Forelimb muscle (tissue), 1 donor: ENCODE data around the gene CDCA7. TPM values are rescaled to one million over a fixed set of nuclear protein-coding genes. Genes with fewer than 3 reads are reported as not detected.
"Not testable (repeated sequence)": the region's sequence is repeated elsewhere in the genome, so short reads cannot be mapped to it uniquely, and the experiment has no call there.

ENCODE experiments used
- DNase-seq: peaks from one replicate; pipeline ENCODE4 v3.0.0-alpha.2; 2013; ENCODE audit warnings: low read depth
- polyA plus RNA-seq: library from polyadenylated mRNA; unstranded; fragments of 120-200 nt; gene quantifications from one replicate; pipeline ENCODE4 v1.2.1, GENCODE V29; 2013; ENCODE audit not compliant: insufficient read length

Gene CDCA7
- polyA plus RNA-seq, 1 donor = 12.1 TPM

DNA sequence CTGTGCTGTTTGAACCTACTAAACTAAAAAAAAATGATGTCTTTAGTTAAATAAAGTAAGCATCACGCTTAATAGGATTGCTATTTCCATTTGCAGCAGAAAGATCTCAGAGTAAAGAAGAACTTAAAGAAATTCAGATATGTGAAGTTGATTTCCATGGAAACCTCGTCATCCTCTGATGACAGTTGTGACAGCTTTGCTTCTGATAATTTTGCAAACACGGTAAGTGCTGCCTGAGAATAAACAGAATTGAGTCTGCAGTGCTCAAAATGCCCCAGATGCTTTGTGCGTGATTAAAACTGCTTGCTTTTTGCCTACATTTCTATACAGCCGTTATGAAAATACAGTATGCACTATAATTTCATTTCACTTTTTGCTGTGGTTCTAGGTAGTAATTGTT lies 3.9 kb downstream of the CDCA7 start:
- no peak for DNase-seq

DNA sequence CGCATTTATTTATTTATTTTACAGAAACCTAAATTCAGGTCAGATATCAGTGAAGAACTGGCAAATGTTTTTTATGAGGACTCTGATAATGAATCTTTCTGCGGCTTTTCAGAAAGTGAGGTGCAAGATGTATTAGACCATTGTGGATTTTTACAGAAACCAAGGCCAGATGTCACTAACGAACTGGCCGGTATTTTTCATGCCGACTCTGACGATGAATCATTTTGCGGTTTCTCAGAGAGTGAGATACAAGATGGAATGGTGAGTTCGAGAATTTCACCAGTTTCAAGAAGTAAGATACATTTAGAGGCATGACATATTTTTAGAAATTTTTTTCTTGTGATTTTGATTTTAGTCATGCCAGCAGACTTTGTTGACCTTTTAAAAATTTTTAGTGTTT lies 4.6 kb downstream of the CDCA7 start:
- no peak for DNase-seq

DNA sequence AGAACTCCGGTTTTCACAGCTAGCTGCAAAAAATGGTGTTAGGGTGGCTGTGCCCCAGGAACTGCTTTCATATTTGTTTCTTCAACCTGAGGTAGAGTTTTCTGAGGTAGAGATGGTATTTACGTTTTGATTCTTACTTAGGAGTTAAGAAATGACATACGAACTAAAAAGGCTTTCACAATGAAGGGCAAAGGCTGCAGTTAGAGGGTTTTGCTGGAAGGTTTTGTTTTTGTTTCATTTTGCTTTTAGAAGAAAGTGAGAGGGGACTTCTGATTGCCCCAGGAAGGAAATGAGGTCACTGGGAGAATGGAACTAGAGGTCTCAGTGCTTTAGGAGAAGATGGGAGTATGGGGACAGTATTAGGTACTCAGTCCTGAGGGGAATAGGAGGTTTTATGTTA lies 15.5 kb downstream of the CDCA7 start:
- no peak for DNase-seq

DNA sequence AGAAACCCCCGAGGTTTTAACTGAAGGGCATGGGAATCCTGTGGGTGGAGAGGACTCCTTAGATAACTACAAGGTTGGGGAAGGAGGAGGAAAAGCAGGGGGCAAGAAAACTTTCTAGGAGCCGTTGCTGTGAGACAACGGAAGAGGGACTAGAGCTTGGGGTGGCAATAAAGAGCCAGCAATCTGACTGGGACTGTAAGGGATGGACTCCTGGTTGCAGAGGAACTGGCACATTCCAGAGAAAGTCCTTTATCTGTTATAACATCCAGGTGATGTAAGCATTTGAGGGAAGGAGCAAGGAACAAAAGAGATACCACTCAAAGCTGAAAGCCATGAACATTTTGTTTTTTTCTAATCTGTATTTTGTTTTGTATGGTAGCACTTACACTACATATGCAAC lies 16.4 kb downstream of the CDCA7 start:
- no peak for DNase-seq

DNA sequence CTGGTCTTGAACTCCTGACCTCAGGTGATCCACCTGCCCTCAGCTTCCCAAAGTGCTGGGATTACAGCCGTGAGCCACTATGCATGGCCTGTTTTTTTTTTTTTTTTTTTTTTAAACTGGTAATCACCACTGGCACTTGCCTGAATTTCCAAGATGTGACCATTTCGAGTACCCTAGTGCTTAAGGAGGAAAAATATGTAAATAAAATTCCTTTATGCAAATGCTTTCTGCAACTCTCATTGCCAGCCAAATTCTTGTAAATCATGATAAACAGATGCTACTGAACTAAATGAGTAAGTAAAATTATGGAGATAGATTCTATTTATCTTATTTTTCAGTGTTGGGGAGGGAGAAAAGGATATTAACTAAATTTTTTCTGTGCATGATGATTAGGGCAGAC lies 18.6 kb downstream of the CDCA7 start:
- DNase-seq = no peak

DNA sequence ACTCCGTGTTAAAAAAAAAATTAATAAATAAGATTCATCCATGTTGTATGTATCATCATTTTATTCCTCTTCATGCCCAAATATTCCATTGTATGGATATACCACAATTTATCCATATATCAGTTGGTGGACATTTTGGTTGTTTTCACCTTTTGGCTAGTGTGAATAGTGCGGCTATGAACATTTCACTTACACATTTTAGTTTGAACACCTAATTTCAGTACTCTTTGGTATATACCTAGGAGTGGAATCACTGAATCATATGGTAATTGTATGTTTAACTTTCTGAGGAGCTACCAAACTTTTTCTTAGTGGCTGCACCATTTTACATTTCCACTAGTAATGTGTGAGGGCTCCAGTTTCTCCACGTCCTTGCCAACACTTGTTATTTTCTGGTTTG lies 20.0 kb downstream of the CDCA7 start:
- no peak for DNase-seq

DNA sequence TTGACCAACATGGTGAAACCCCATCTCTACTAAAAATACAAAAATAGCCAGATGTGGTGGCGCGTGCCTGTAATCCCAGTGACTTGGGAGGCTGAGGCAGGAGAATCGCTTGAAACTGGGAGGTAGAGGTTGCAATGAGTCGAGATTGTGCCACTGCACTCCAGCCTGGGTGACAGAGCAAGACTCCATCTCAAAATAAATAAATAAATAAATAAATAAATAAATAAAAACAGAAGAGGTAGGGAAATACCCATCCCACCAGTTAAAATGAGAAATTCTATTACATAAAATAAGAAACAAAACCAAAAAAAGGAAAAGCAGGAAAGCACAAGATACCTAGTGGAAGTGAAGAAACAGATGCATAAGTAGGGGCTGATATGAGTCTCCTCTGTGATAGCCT lies 30.9 kb downstream of the CDCA7 start:
- DNase-seq = not testable (repeated sequence)

DNA sequence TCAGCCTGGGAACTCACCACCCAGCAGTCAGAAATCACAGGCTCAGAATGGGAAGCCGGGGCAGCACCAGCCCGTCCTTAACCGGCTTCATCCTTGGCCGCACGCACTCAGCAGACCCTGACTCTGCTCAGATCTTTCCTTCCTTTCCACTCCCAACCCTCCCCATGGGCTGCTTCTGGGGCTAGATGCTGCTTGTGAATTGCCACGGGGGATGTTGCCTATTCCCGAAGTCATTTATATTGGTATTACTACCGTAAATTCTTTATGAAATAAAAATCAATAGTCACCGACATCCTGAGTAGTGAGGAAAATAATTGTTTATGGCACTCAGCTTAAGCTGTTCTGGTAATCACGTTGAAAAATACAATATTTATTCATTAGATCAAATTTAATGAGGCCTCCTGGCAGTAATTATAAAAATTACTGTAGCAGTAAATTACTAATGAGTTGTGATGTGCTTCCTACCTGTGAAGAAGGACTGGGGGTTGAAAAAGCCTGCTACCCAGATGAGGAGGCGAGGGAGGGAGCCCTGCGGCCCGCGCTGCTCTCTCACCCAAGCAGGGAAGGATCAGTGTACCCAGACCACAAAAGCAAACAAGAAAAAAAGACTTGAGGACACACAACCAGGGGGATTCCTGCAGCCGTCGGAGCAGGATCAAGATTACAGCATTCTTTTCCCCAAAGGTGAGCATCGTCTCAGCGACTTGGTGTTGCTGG lies 31.5 kb downstream of the CDCA7 start:
- DNase-seq = no peak

DNA sequence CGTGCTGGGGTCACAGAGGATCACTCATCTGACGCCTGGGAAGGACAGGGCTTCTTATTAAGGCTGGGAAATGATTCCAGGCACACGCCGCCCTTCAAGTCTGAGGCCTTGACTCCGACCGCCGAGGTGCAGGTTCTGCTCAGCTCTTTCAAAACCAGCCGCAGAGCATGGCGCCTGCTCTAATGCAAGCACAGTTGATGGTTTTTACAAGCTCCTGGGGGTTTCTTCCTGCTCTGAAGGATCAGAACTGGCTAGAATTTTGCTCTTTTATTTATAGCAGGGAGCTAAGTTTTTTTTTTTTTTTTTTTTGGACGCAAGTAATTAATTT lies 32.0 kb downstream of the CDCA7 start:
- no peak for DNase-seq

DNA sequence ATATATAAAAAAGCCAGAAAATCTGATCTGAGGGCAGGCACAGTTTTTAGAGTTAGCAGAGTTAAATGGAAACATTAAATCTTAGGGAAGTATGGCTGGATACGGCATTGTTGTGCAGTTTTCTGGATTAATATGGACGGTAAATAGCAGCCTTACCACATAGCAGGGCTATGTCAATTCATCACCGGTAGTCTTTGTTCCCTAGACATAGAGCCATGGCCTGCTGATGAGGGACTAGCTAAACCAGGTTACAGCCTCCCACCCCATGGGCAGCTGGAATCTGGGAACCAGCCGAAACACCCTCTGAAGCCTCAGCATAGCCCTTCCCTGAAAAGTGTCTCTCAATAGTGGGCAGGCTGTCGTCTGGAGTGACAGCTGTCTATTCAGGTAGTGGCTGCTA lies 32.4 kb downstream of the CDCA7 start:
- DNase-seq = no peak

DNA sequence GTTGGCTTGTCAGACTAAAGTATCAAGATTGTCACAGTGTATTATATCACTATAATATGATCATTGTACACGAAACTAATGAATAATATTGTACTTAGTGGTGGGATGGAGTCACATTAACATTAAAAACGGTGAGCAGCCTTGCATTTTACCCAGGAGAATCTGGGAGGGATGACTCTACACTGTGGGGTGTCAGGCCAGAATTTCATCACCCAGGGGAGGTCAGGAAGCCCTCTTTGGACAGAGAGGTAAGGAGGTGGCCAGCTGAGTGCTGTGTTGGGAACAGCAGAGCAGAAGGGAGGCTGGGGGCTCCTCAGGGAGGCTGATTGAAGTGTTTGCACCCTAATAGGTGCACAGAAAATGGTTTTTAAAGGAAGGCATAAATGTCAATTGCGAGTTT lies 33.0 kb downstream of the CDCA7 start:
- no peak for DNase-seq

DNA sequence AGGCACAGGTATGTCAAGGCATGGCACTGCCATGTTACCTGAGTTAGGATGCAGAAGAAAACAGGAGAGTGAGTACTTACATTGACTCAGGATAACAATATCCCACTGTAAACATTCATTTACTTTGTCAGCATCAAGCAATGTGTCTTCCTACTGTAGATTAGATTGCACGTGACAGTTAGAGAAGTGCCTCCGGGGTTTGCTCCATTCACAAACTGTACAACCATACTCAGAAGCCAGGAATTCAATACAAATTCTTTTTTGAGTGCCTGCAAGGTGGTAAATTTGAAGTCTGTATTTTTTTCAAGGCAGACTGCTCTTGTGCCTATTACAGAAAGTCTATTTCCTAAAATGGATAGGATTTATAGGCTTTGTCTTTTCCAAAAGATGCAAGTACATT lies 34.1 kb downstream of the CDCA7 start:
- no peak for DNase-seq

DNA sequence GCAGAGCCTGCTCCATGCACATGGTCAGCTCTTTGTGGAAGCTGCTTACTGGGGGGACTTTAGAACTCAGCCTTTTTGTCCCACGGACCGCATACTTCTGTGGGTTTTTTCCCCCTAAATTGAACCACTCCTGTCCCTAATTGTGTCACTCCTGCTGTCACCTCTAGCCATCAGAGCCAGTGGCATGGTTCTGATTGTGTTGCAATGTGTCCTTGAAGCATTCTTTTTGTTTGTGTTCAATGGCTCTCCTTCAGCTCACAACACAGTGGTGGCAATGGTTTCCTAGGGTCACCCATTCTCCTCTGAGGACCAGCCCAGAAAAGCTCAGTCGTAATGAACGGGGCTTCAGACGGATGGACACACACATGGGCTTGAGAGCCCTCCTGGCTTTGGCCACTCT lies 35.4 kb downstream of the CDCA7 start:
- no peak for DNase-seq

DNA sequence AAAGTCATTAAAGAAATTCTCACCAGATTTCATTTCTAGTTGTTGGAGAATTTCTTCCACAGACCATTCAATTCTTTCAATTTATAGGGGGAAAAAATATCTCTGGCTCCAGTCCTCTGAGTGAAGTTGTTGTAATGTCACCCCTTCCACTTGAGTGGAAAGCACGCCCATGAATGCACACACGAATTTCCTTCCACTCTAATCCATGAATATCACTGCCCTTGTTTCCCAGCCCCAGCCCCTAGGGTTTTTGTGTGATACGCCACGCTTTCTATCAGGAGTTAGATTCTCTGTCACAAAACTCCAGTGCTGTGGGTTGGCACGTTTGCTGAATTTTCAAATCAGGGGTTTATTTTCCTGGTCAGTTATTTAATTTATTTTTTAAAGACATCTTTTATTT lies 38.1 kb downstream of the CDCA7 start:
- no peak for DNase-seq

DNA sequence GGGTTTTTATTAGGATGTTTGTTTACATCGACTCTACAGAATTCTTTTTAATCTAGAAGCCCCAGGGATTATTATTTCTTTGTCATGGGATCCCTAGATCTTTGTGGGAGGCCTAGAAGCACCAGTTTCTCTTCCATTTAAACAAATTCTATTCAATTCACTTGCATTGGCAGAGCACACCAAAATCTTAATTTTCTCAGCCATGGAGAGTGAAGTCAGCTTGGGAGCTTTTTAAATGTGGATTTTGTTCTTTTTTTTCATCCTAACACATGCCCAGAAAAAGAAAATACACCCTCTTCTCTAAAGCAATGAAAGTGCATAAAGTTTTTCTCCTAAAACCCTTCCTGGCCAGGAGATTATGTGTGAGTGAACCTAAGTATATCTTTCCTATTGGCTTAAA lies 38.5 kb downstream of the CDCA7 start:
- DNase-seq = no peak

DNA sequence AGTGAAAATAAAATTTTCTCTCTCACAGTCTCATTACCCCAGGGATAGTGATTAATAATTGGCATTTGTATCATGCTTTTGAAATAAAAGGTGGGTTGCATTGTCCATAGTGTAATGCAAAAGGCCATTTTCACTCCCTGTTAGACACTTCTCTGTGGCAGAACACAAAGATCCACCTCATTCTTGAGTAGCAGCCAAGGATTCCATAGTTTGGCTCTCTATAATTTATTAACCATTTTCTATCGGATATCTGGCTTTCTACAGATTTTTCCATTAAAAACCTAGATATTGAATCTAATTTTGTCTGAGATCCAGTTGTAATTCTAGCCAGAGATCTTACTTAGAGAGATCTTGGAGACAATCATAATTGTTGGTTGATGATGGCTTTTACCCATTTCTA lies 39.0 kb downstream of the CDCA7 start:
- no peak for DNase-seq

DNA sequence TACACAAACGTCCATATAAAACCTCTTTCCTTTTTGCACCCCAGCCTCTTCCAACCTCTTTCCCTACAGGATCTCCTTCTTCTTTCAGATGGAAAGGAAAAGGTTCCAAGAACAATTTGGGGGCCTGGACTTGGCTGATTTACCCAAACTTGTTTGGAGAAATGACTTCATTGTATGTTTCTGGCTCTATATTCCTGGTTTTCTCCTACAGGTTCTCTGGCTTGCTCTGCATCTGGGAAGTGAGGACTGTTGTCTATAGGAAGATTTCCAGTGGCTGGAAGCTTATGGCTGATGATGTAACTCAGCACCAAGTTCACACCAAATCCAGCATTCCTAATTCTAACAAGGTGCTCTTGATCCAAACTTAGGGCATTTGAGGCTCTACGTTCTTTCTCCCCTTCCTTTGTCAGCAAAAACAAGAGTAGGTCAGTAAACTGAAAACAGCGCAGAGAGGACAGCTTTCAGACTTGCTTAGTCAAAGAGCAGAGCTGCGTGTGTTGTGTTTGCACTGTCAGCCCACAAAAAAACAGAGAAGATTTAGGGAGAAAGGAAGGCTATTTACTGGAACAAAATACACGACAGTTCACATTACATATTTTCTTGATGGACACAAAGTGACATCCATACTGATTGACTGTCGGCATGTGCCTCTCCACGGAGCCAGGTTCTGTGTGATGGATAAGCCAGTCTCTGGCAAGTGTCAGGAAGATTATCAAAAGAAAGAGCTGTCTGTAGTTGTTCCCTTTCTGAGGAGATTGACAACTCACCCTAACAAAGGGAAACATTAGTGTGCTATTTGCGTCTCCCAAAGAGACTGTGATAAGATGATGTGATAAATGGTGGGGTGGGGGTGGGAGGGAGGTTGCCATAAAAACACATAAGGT lies 39.7 kb downstream of the CDCA7 start:
- DNase-seq = no peak

DNA sequence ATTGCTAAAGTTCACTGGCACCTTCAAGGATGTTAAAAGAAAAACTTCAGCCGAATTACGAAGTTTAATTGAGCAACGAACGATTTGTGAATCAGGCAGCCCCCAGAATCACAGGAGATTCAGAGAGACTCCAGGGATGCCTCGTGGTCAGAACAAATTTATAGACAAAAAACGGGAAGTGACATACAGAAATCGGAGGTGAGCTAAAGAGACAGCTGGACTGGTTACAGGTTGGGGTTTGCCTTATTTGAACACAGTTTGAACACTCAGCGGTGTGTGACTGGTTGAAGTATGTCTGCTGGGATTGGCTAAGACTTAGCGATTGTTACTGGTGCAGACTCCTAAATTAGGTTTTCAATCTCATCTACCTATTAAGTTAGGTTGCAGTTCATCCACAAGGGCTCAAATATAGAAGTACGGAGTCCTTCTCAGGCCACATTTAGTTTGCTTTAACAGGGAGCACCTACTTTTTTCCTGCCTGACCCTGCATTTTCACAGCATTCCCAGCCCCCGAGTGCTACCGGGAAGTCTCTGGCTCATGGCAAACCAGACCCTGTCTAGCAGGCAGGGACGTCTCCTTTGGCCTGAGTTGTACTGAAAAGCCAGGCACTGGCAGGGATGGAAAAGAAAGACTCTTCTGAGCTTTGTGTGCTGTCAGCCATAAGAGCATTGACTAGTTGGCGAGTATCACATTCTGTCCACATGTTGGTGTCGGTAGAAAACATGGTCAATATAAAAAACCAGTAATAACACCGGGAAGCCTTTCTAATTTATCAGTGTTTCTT lies 41.1 kb downstream of the CDCA7 start:
- no peak for DNase-seq

DNA sequence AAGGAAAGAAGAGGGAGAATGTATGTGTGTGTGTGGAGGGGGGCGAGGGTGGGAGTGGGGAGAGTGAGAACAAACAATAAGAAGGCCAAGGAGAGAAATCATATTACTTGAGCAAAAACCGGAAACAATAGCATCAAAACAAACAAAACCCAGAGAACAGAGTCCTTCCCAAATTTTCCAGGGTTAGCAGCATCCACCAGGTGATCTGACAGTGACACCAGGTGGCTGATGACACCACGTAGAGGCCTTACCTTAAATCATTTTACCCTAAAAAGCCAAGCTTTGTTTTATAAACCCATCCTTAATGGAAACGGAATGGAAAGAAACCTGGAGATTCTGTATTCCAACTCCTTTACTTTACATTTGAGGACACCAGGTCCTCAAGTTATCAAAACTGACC lies 42.9 kb downstream of the CDCA7 start:
- DNase-seq = no peak

DNA sequence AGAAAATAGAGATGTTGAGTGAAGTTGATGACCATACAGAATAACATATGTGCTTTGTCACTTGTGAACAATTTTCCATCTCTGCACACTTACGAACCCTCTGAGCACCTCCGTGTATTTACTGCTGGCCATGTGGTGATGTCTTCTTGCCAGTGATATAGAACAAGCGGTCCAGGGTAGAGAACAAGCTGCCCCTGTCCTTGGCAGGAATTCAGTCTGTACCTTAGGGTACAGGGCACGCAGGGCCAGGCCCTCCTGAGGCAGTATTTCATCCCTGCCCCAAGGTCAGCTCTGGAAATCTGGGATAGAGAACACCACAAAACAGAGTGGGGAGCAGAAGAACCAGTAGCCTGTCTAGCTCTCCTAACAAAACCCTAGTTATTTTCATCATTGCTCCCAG lies 44.6 kb downstream of the CDCA7 start:
- DNase-seq = no peak

DNA sequence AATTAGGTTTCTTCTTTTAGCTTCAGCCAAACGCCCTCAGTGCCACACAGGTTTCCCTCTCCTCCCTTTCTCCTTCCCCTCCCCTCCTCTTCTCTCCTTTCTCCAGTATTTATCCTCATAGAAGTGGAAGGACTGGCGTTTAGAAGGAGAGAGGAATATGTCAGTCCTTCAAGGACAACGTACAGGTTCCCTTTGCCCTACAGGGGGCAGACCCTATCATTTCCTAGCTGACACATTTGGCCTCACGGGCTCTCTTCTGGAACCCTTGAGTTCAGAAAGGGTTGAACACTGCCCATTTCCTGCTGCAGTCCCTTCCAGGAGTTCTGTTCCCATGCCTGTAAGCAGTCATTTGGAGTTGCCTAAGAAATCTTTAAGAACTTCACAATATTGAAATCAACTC lies 46.1 kb downstream of the CDCA7 start:
- no peak for DNase-seq

DNA sequence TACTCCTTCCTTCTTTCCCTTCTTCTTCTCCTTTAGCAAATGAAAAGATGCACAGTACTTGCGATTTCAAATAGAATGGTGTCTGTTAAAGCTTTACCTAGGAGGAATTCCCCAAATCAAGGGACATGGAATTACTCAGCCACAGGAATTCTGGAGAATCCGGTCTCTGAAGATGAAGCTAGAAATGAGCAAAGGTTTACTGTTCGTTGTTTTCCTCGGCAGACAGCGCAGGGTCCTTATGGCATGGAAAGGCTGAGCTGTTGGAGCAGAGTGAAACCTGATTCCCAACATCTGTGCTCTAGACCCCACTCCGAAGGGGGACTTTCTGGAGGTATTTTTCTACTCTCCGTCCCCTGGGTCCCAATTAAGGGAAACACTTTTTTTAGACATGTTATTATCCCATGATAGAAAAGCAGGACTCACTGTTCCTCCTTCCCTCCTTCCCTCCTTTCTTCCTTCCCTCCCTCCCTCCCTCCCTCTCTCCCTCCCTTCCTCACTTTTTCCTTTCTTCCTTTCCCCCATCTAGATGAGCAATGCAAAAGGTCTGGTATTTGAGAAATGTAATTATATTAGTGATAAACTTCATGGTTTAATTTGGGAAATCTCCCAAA lies 47.1 kb downstream of the CDCA7 start:
- no peak for DNase-seq
